Panc1 (cell line): ENCODE data around the gene HRH3.

ENCODE experiments used
- POLR2AphosphoS5 ChIP-seq: IDR thresholded peaks from 2 replicates; pipeline ENCODE4 v1.6.1; 2012; ENCODE audit warnings: mild to moderate bottlenecking, low read depth, low read length, moderate library complexity
- SIN3A ChIP-seq: IDR thresholded peaks from 2 replicates; pipeline ENCODE4 v1.6.1; 2012; ENCODE audit warnings: low read depth, mild to moderate bottlenecking, low read length, moderate library complexity, borderline replicate concordance; ENCODE audit not compliant: insufficient read depth
- TCF7L2 ChIP-seq: IDR thresholded peaks from 2 replicates; pipeline ENCODE4 v1.6.1; 2011; ENCODE audit warnings: mild to moderate bottlenecking, low read depth, low read length, inconsistent platforms
- TF ChIP-seq, protein P1 (sequence below): fragments of 450-650 bp; IDR thresholded peaks from 2 replicates; pipeline ENCODE4 v1.5.1; 2017; ENCODE audit warnings: mild to moderate bottlenecking
- TF ChIP-seq, protein P2 (sequence below), 2 experiments: IDR thresholded peaks; 2 replicates each; pipeline ENCODE4 v1.6.1; 2011 to 2012; ENCODE audit warnings: low read depth in 2 of 2, control low read depth in 1 of 2, low read length in 1 of 2, mild to moderate bottlenecking in 1 of 2, moderate library complexity in 1 of 2; ENCODE audit not compliant: insufficient read depth in 1 of 2

DNA sequence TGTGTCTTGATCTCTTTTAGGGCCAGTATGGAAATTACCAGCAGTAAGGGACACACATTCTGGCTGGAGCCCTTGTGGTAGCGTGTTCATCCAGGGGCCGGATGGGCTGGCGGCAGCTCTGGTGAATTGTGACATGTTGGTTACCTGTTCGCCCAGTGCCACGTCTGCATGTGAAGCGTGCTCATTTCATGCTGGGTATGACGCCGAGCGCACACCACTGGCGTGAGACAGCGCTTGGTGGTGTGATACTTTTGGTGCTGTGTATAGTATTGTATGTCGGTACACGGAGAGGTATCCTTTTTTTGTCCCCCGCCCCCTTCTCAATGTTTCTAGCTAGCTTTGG is 40.9 kb downstream of the HRH3 start:
- TF ChIP-seq, protein P1, sequence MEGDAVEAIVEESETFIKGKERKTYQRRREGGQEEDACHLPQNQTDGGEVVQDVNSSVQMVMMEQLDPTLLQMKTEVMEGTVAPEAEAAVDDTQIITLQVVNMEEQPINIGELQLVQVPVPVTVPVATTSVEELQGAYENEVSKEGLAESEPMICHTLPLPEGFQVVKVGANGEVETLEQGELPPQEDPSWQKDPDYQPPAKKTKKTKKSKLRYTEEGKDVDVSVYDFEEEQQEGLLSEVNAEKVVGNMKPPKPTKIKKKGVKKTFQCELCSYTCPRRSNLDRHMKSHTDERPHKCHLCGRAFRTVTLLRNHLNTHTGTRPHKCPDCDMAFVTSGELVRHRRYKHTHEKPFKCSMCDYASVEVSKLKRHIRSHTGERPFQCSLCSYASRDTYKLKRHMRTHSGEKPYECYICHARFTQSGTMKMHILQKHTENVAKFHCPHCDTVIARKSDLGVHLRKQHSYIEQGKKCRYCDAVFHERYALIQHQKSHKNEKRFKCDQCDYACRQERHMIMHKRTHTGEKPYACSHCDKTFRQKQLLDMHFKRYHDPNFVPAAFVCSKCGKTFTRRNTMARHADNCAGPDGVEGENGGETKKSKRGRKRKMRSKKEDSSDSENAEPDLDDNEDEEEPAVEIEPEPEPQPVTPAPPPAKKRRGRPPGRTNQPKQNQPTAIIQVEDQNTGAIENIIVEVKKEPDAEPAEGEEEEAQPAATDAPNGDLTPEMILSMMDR: no peak
- TF ChIP-seq SIN3A (no peak), POLR2AphosphoS5 (no peak), TCF7L2 (no peak)
- TF ChIP-seq, protein P2, sequence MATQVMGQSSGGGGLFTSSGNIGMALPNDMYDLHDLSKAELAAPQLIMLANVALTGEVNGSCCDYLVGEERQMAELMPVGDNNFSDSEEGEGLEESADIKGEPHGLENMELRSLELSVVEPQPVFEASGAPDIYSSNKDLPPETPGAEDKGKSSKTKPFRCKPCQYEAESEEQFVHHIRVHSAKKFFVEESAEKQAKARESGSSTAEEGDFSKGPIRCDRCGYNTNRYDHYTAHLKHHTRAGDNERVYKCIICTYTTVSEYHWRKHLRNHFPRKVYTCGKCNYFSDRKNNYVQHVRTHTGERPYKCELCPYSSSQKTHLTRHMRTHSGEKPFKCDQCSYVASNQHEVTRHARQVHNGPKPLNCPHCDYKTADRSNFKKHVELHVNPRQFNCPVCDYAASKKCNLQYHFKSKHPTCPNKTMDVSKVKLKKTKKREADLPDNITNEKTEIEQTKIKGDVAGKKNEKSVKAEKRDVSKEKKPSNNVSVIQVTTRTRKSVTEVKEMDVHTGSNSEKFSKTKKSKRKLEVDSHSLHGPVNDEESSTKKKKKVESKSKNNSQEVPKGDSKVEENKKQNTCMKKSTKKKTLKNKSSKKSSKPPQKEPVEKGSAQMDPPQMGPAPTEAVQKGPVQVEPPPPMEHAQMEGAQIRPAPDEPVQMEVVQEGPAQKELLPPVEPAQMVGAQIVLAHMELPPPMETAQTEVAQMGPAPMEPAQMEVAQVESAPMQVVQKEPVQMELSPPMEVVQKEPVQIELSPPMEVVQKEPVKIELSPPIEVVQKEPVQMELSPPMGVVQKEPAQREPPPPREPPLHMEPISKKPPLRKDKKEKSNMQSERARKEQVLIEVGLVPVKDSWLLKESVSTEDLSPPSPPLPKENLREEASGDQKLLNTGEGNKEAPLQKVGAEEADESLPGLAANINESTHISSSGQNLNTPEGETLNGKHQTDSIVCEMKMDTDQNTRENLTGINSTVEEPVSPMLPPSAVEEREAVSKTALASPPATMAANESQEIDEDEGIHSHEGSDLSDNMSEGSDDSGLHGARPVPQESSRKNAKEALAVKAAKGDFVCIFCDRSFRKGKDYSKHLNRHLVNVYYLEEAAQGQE (IDR thresholded peaks at IDR 0.05; ENCODE audit: insufficient read depth in 1 of 2, low read depth in 2 of 2, low read length in 1 of 2): no peak
